Measurements from ENCODE around the gene PSME3. TPM values are rescaled to one million over a fixed set of nuclear protein-coding genes. Genes with fewer than 3 reads are reported as not detected.

Gene PSME3
- total and polyA plus RNA-seq, 2 of the 13 experiments (the other 11 are each of a cell fraction or from before 2014, with no cell fraction given): 66.3 to 135 TPM

- POLR2A ChIA-PET: interaction anchor here (1.0 to 5.6 kb wide), 5 partner anchors 12 to 73 kb away, joined by 3 to 78 read pairs (median 9); partner anchors contain the start of genes PSME3, VPS25 and WNK4
- intact Hi-C loops (cut with micrococcal nuclease; ENCODE audit: unreplicated experiment) (no loop called here), in situ Hi-C loops (cut with HindIII; ENCODE audit: extremely low pct_ligation_motif_present, low pct_unique_long_range_greater_than_20kb) (loop anchor here (10.0 kb wide), 1 partner anchor 106 kb away; no protein-coding TSS in a partner anchor)
- DNase-seq (ENCODE audit: low spot score): no peak
- no peak overlapping the region for H3K27ac ChIP-seq (ENCODE audit: extremely low read length, insufficient read depth, low read length)
- no peaks in the 10 kb centered on the region for H4K20me1 ChIP-seq (ENCODE audit: insufficient read depth, low read length)
- WGBS (ENCODE audit: low lambda C conversion rate): 98% methylated on average over 7 of the region's 7 CpGs
- no TSS peak for BruUV-seq (replicated peaks)
- H3K36me3 ChIP-seq (replicated peaks in 1 of 2; ENCODE audit: control insufficient read depth in 1 of 2, insufficient read depth in 2 of 2, low read length in 2 of 2): peaks cover 33 to 50% of the 10 kb centered on the region in 2 experiments
- H3K4me2 ChIP-seq (ENCODE audit: low read depth, low read length): no peak overlapping the region
- no peak overlapping the region for H2AFZ ChIP-seq (ENCODE audit: low read length)
- peaks cover 40% of the 10 kb centered on the region for H3K4me1 ChIP-seq (ENCODE audit: insufficient read depth, low read length)
- no peak overlapping the region for H3K9ac ChIP-seq (ENCODE audit: insufficient read depth, low read depth, low read length)
- peaks cover 0 to 7% of the 10 kb centered on the region in 2 experiments; a peak in 1 of 5 replicates for H3K27me3 ChIP-seq (ENCODE audit: control insufficient read depth in 1 of 2, insufficient read depth in 2 of 2, low read length in 2 of 2)
- H3K9me3 ChIP-seq (ENCODE audit: low read length): no peaks in the 10 kb centered on the region
- H3K4me3 ChIP-seq (replicated peaks in 1 of 3; ENCODE audit: insufficient read depth in 1 of 3, low read depth in 2 of 3, low read length in 3 of 3): no peak overlapping the region
- H3K79me2 ChIP-seq (ENCODE audit: insufficient read depth, low read length): peaks cover 20% of the 10 kb centered on the region
- TF ChIP-seq ZBTB21 (CRISPR knock-in tag; IDR thresholded peaks at IDR 0.05) (no peak), XRCC5 (optimal IDR thresholded peaks at IDR 0.05; ENCODE audit: low read length) (no peak), ZNF17 (CRISPR knock-in tag; IDR thresholded peaks at IDR 0.05) (no peak), ZNF460 (CRISPR knock-in tag; IDR thresholded peaks at IDR 0.05; ENCODE audit: borderline replicate concordance) (no peak), PAWR (CRISPR knock-in tag; IDR thresholded peaks at IDR 0.05; ENCODE audit: borderline replicate concordance) (no peak), ZMYM3 (CRISPR knock-in tag; IDR thresholded peaks at IDR 0.05) (no peak), ZBTB42 (CRISPR knock-in tag; IDR thresholded peaks at IDR 0.05) (no peak), ZNF768 (CRISPR knock-in tag; IDR thresholded peaks at IDR 0.05) (no peak), ZNF770 (CRISPR knock-in tag; IDR thresholded peaks at IDR 0.05) (no peak), ZBTB37 (CRISPR knock-in tag; IDR thresholded peaks at IDR 0.05) (no peak), ZNF558 (CRISPR knock-in tag; IDR thresholded peaks at IDR 0.05; ENCODE audit: borderline replicate concordance) (no peak), ZSCAN30 (CRISPR knock-in tag; IDR thresholded peaks at IDR 0.05) (no peak), ZNF382 (CRISPR knock-in tag; IDR thresholded peaks at IDR 0.05; ENCODE audit: borderline replicate concordance) (no peak), ARID2 (CRISPR knock-in tag; IDR thresholded peaks at IDR 0.05; ENCODE audit: borderline replicate concordance) (no peak), HOXA5 (CRISPR knock-in tag; IDR thresholded peaks at IDR 0.05) (no peak), PLSCR1 (CRISPR knock-in tag; IDR thresholded peaks at IDR 0.05; ENCODE audit: borderline replicate concordance) (no peak)
- CTCF ChIA-PET (ENCODE audit: low intra/inter-chr PET ratio, low total read pairs): no interaction called here
- ATAC-seq: no peak
- no peak for FAIRE-seq
Measured at GRCh38 chr17:42821176-42821575, 12.0 kb upstream of the PSME3 start.

Measured in HepG2 (cell line).